ENCODE data around the gene ARID3A.
A peak's percentile ranks its signal among the peaks of the same experiment; 100 is the strongest.

Gene ARID3A

GRCh38 chr19:912181-913079 is 13.4 kb upstream of the ARID3A start:
- no peak for DNase-seq

- peak; percentile 53 for DNase-seq
Measured at GRCh38 chr19:913080-913748, 12.6 kb upstream of the ARID3A start, which contains the start of gene R3HDM4. Gene R3HDM4, minus strand, starts transcription at chr19:913219. Its CDS starts 62 bp downstream, at chr19:913157.

- DNase-seq = no peak
Measured at GRCh38 chr19:916645-917322, 9.1 kb upstream of the ARID3A start.

- peak; percentile 24 for DNase-seq
Measured at GRCh38 chr19:917323-918151, 8.3 kb upstream of the ARID3A start, which contains the start of gene KISS1R. Gene KISS1R, plus strand, starts transcription at chr19:917333. Its CDS starts 170 bp downstream, at chr19:917503.

- no peak for DNase-seq
Measured at GRCh38 chr19:918152-918437, 7.7 kb upstream of the ARID3A start.

GRCh38 chr19:918481-919198 is 7.2 kb upstream of the ARID3A start:
- no peak for DNase-seq

- no peak for DNase-seq
Measured at GRCh38 chr19:919199-920050, 6.4 kb upstream of the ARID3A start.

- peak; percentile 38 for DNase-seq
Measured at GRCh38 chr19:920051-920864, 5.6 kb upstream of the ARID3A start.

- DNase-seq = no peak
Measured at GRCh38 chr19:924553-925086, 1.2 kb upstream of the ARID3A start.

GRCh38 chr19:925087-925525 is 729 bp upstream of the ARID3A start:
- peak; percentile 82 for DNase-seq

- DNase-seq = no peak
Measured at GRCh38 chr19:926323-926588, 421 bp downstream of the ARID3A start.

- peak; percentile 63 for DNase-seq
Measured at GRCh38 chr19:926589-927350, 935 bp downstream of the ARID3A start.

GRCh38 chr19:927351-927779 is 1.5 kb downstream of the ARID3A start:
- no peak for DNase-seq

- no peak for DNase-seq
Measured at GRCh38 chr19:927780-928401, 2.1 kb downstream of the ARID3A start.

- no peak for DNase-seq
Measured at GRCh38 chr19:928471-929202, 2.8 kb downstream of the ARID3A start.

- no peak for DNase-seq
Measured at GRCh38 chr19:929203-929890, 3.5 kb downstream of the ARID3A start.

- DNase-seq = no peak
Measured at GRCh38 chr19:929891-930258, 4.0 kb downstream of the ARID3A start.
